ENCODE data around the gene SAMHD1.

The SAMHD1 gene

DNA sequence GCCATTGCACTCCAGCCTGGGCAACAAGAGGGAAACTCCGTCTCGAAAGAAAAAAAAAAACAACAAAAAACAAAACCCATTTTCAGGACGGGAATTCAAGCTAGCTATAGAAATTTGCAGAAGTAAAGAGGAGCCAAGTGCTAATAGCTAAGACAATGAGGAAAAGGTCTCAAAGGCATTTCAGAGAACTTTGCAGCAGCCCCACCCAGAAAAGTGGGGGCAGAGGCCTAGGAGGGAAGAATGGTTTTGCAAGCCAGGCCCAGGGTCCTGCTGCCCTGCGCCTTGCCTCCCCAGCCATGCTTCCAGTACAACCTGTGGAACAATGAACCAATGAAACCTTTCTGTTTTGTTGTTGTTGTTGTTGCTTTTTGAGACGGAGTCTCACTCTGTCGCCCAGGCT, 38.3 kb upstream of the SAMHD1 start:
- Histone ChIP-seq H3K9me3 (ENCODE audit: insufficient read depth, low read length) (peaks cover 10% of the 10 kb centered on the region), H3K27me3 (ENCODE audit: insufficient read depth, insufficient read length) (no peaks in the 10 kb centered on the region), H3K4me3 (ENCODE audit: insufficient read length, low read depth) (no peak overlapping the region), H3K36me3 (ENCODE audit: insufficient read depth, insufficient read length, low read length) (peaks cover 6% of the 10 kb centered on the region), H3K9ac (ENCODE audit: insufficient read length, low read depth) (no peak overlapping the region), H3K4me1 (ENCODE audit: insufficient read depth, insufficient read length) (no peaks in the 10 kb centered on the region)
- no peak for TF ChIP-seq YY1 (IDR thresholded peaks at IDR 0.05; ENCODE audit: insufficient read depth, insufficient read length)
- no peak for TF ChIP-seq ZNF274 (IDR thresholded peaks at IDR 0.05; ENCODE audit: low read depth, low read length)
- TF ChIP-seq SUZ12 (IDR thresholded peaks at IDR 0.05; ENCODE audit: extremely low read depth, insufficient read depth, insufficient read length) = no peak
- no peak for DNase-seq (ENCODE audit: low read depth, low spot score)

- DNase-seq (ENCODE audit: low read depth, low spot score) = no peak
- Histone ChIP-seq H3K9ac (ENCODE audit: insufficient read length, low read depth) (no peak overlapping the region), H3K4me3 (ENCODE audit: insufficient read length, low read depth) (no peak overlapping the region), H3K9me3 (ENCODE audit: insufficient read depth, low read length) (no peaks in the 10 kb centered on the region), H3K27me3 (ENCODE audit: insufficient read depth, insufficient read length) (no peaks in the 10 kb centered on the region), H3K36me3 (ENCODE audit: insufficient read depth, insufficient read length, low read length) (no peaks in the 10 kb centered on the region), H3K4me1 (ENCODE audit: insufficient read depth, insufficient read length) (no peaks in the 10 kb centered on the region)
- TF ChIP-seq SUZ12 (IDR thresholded peaks at IDR 0.05; ENCODE audit: extremely low read depth, insufficient read depth, insufficient read length) = no peak
- no peak for TF ChIP-seq ZNF274 (IDR thresholded peaks at IDR 0.05; ENCODE audit: low read depth, low read length)
- TF ChIP-seq YY1 (IDR thresholded peaks at IDR 0.05; ENCODE audit: insufficient read depth, insufficient read length) = no peak
Measured at GRCh38 chr20:36988494-36988966, 37.0 kb upstream of the SAMHD1 start.

GRCh38 chr20:36984257-36984638, 32.7 kb upstream of the SAMHD1 start:
- no peak overlapping the region for H3K4me3 ChIP-seq (ENCODE audit: insufficient read length, low read depth)
- DNase-seq (ENCODE audit: low read depth, low spot score) = no peak
- no peaks in the 10 kb centered on the region for H3K36me3 ChIP-seq (ENCODE audit: insufficient read depth, insufficient read length, low read length)
- no peaks in the 10 kb centered on the region for H3K27me3 ChIP-seq (ENCODE audit: insufficient read depth, insufficient read length)
- H3K4me1 ChIP-seq (ENCODE audit: insufficient read depth, insufficient read length) = no peaks in the 10 kb centered on the region
- no peaks in the 10 kb centered on the region for H3K9me3 ChIP-seq (ENCODE audit: insufficient read depth, low read length)
- H3K9ac ChIP-seq (ENCODE audit: insufficient read length, low read depth) = no peak overlapping the region
- TF ChIP-seq YY1 (IDR thresholded peaks at IDR 0.05; ENCODE audit: insufficient read depth, insufficient read length) (no peak), SUZ12 (IDR thresholded peaks at IDR 0.05; ENCODE audit: extremely low read depth, insufficient read depth, insufficient read length) (no peak), ZNF274 (IDR thresholded peaks at IDR 0.05; ENCODE audit: low read depth, low read length) (no peak)

DNA sequence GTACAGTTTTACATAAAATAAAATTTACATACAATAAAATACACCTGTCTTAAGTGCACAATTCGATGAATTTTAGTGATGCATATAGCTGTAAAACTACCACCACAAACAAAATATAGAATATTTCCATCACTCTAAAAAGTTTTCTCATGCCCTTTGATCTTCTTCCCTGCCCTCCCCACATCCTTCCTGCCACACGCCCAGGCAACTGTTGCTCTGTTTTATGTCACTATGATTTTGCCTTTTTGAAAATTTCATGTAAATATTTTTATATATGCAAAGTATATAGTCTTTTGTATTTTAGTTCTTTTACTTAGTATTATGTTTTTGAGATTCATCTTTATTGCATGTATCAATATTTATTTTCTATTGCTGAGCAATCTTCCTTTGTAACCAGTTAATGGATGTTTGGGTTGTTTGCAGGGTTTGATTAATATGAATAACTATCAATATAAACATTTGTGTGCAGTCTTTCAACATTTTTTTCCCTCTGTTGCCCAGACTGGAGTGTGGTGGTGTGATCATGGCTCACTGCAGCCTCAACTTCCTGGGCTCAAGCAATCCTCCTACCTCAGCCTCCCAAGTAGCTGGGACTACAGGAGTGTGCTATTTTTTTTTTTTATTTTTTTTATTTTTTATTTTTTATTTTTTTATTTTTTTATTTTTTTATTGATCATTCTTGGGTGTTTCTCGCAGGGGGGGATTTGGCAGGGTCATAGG, 23.8 kb upstream of the SAMHD1 start:
- no peak for DNase-seq (ENCODE audit: low read depth, low spot score)
- Histone ChIP-seq H3K4me3 (ENCODE audit: insufficient read length, low read depth) (no peak overlapping the region), H3K36me3 (ENCODE audit: insufficient read depth, insufficient read length, low read length) (no peaks in the 10 kb centered on the region), H3K4me1 (ENCODE audit: insufficient read depth, insufficient read length) (no peaks in the 10 kb centered on the region), H3K27me3 (ENCODE audit: insufficient read depth, insufficient read length) (no peaks in the 10 kb centered on the region), H3K9ac (ENCODE audit: insufficient read length, low read depth) (no peak overlapping the region), H3K9me3 (ENCODE audit: insufficient read depth, low read length) (no peaks in the 10 kb centered on the region)
- TF ChIP-seq YY1 (IDR thresholded peaks at IDR 0.05; ENCODE audit: insufficient read depth, insufficient read length) = no peak
- no peak for TF ChIP-seq ZNF274 (IDR thresholded peaks at IDR 0.05; ENCODE audit: low read depth, low read length)
- TF ChIP-seq SUZ12 (IDR thresholded peaks at IDR 0.05; ENCODE audit: extremely low read depth, insufficient read depth, insufficient read length) = no peak

- Histone ChIP-seq H3K4me1 (ENCODE audit: insufficient read depth, insufficient read length) (no peaks in the 10 kb centered on the region), H3K9ac (ENCODE audit: insufficient read length, low read depth) (no peak overlapping the region), H3K9me3 (ENCODE audit: insufficient read depth, low read length) (no peaks in the 10 kb centered on the region), H3K27me3 (ENCODE audit: insufficient read depth, insufficient read length) (no peaks in the 10 kb centered on the region), H3K36me3 (ENCODE audit: insufficient read depth, insufficient read length, low read length) (no peaks in the 10 kb centered on the region), H3K4me3 (ENCODE audit: insufficient read length, low read depth) (no peak overlapping the region)
- DNase-seq (ENCODE audit: low read depth, low spot score) = no peak
- TF ChIP-seq SUZ12 (IDR thresholded peaks at IDR 0.05; ENCODE audit: extremely low read depth, insufficient read depth, insufficient read length) = no peak
- TF ChIP-seq ZNF274 (IDR thresholded peaks at IDR 0.05; ENCODE audit: low read depth, low read length) = no peak
- no peak for TF ChIP-seq YY1 (IDR thresholded peaks at IDR 0.05; ENCODE audit: insufficient read depth, insufficient read length)
Measured at GRCh38 chr20:36974660-36975059, 23.2 kb upstream of the SAMHD1 start.

GRCh38 chr20:36971103-36971502, 19.6 kb upstream of the SAMHD1 start:
- Histone ChIP-seq H3K9ac (ENCODE audit: insufficient read length, low read depth) (no peak overlapping the region), H3K36me3 (ENCODE audit: insufficient read depth, insufficient read length, low read length) (no peaks in the 10 kb centered on the region), H3K4me1 (ENCODE audit: insufficient read depth, insufficient read length) (no peaks in the 10 kb centered on the region), H3K27me3 (ENCODE audit: insufficient read depth, insufficient read length) (no peaks in the 10 kb centered on the region), H3K4me3 (ENCODE audit: insufficient read length, low read depth) (no peak overlapping the region), H3K9me3 (ENCODE audit: insufficient read depth, low read length) (no peaks in the 10 kb centered on the region)
- DNase-seq (ENCODE audit: low read depth, low spot score) = no peak
- TF ChIP-seq SUZ12 (IDR thresholded peaks at IDR 0.05; ENCODE audit: extremely low read depth, insufficient read depth, insufficient read length) (no peak), YY1 (IDR thresholded peaks at IDR 0.05; ENCODE audit: insufficient read depth, insufficient read length) (no peak), ZNF274 (IDR thresholded peaks at IDR 0.05; ENCODE audit: low read depth, low read length) (no peak)

GRCh38 chr20:36969478-36970186, 18.1 kb upstream of the SAMHD1 start:
- H3K9ac ChIP-seq (ENCODE audit: insufficient read length, low read depth) = no peak overlapping the region
- H3K9me3 ChIP-seq (ENCODE audit: insufficient read depth, low read length) = no peaks in the 10 kb centered on the region
- no peak overlapping the region for H3K4me3 ChIP-seq (ENCODE audit: insufficient read length, low read depth)
- TF ChIP-seq SUZ12 (IDR thresholded peaks at IDR 0.05; ENCODE audit: extremely low read depth, insufficient read depth, insufficient read length) = no peak
- no peak for TF ChIP-seq YY1 (IDR thresholded peaks at IDR 0.05; ENCODE audit: insufficient read depth, insufficient read length)
- no peak for TF ChIP-seq ZNF274 (IDR thresholded peaks at IDR 0.05; ENCODE audit: low read depth, low read length)
- no peak for DNase-seq (ENCODE audit: low read depth, low spot score)
- no peaks in the 10 kb centered on the region for H3K27me3 ChIP-seq (ENCODE audit: insufficient read depth, insufficient read length)
- H3K4me1 ChIP-seq (ENCODE audit: insufficient read depth, insufficient read length) = no peaks in the 10 kb centered on the region
- H3K36me3 ChIP-seq (ENCODE audit: insufficient read depth, insufficient read length, low read length) = no peaks in the 10 kb centered on the region
